ENCODE data around the gene KIF26B. TPM values are rescaled to one million over a fixed set of nuclear protein-coding genes. Genes with fewer than 3 reads are reported as not detected.

KIF26B gene
- total RNA-seq, 8 experiments from 2014 or later = 0.25 to 21.5 (median 10.2) TPM

GRCh38 chr1:245549996-245550719 lies 395.4 kb downstream of the KIF26B start:
- in situ Hi-C loops (cut with MboI; ENCODE audit: low pct_unique_long_range_greater_than_20kb in 2 of 9, low sequenced_read_pairs in 9 of 9, unreplicated experiment in 9 of 9) = no loop called here
- Histone ChIP-seq H3K27ac (no peak overlapping the region), H3K4me1 (replicated peaks in 1 of 2) (peaks cover 9 to 19% of the 10 kb centered on the region in 2 donors), H3K4me3 (no peak overlapping the region)
- WGBS, 10 experiments = 6 to 81% (median 57%) methylated on average over 2 to 18 of the region's 18 CpGs; no CpG with 5 or more reads in 1 of the 10 experiments
- ATAC-seq (replicated peaks in 6 of 8) = peak in 4 of 8 experiments; percentile 30 to 52 (median 48)

- WGBS, 10 experiments = 20 to 100% (median 88%) methylated on average over 1 of the region's 1 CpG; no CpG with 5 or more reads in 5 of the 10 experiments
- no peak overlapping the region for H3K4me3 ChIP-seq
- no peak for ATAC-seq (replicated peaks in 6 of 8)
- no peak overlapping the region for H3K27ac ChIP-seq
- in situ Hi-C loops (cut with MboI; ENCODE audit: low pct_unique_long_range_greater_than_20kb in 2 of 9, low sequenced_read_pairs in 9 of 9, unreplicated experiment in 9 of 9) = no loop called here
- peaks cover 9 to 19% of the 10 kb centered on the region in 2 donors for H3K4me1 ChIP-seq (replicated peaks in 1 of 2)
Observed at GRCh38 chr1:245550720-245551043, 395.9 kb downstream of the KIF26B start.

- no peak overlapping the region for H3K4me3 ChIP-seq
- 5 to 100% (median 99%) methylated on average over 1 to 8 of the region's 9 CpGs; no CpG with 5 or more reads in 4 of the 10 experiments for WGBS, 10 experiments
- H3K4me1 ChIP-seq (replicated peaks in 1 of 2) = peaks cover 5 to 15% of the 10 kb centered on the region in 2 donors
- H3K27ac ChIP-seq = no peak overlapping the region
- ATAC-seq (replicated peaks in 6 of 8) = no peak
- in situ Hi-C loops (cut with MboI; ENCODE audit: low pct_unique_long_range_greater_than_20kb in 2 of 9, low sequenced_read_pairs in 9 of 9, unreplicated experiment in 9 of 9) = no loop called here
Observed at GRCh38 chr1:245551536-245551935, 396.8 kb downstream of the KIF26B start.

- 40 to 100% (median 77%) methylated on average over 1 to 9 of the region's 9 CpGs; no CpG with 5 or more reads in 2 of the 10 experiments for WGBS, 10 experiments
- in situ Hi-C loops (cut with MboI; ENCODE audit: low pct_unique_long_range_greater_than_20kb in 2 of 9, low sequenced_read_pairs in 9 of 9, unreplicated experiment in 9 of 9) = no loop called here
- Histone ChIP-seq H3K27ac (no peak overlapping the region), H3K4me3 (no peak overlapping the region), H3K4me1 (replicated peaks in 1 of 2) (peaks cover 0 to 11% of the 10 kb centered on the region in 2 donors)
- no peak for ATAC-seq (replicated peaks in 6 of 8)
Observed at GRCh38 chr1:245552331-245552730, 397.5 kb downstream of the KIF26B start.

GRCh38 chr1:245556057-245556456 lies 401.3 kb downstream of the KIF26B start:
- Histone ChIP-seq H3K27ac (no peak overlapping the region), H3K4me1 (replicated peaks in 1 of 2) (peaks cover 0 to 7% of the 10 kb centered on the region in 2 donors), H3K4me3 (no peak overlapping the region)
- in situ Hi-C loops (cut with MboI; ENCODE audit: low pct_unique_long_range_greater_than_20kb in 2 of 9, low sequenced_read_pairs in 9 of 9, unreplicated experiment in 9 of 9) = no loop called here
- WGBS, 10 experiments = 80 to 100% (median 100%) methylated on average over 1 to 2 of the region's 3 CpGs; no CpG with 5 or more reads in 7 of the 10 experiments
- ATAC-seq (replicated peaks in 6 of 8) = no peak

- WGBS, 10 experiments = 0 to 100% (median 75%) methylated on average over 1 to 4 of the region's 5 CpGs
- in situ Hi-C loops (cut with MboI; ENCODE audit: low pct_unique_long_range_greater_than_20kb in 2 of 9, low sequenced_read_pairs in 9 of 9, unreplicated experiment in 9 of 9) = no loop called here
- Histone ChIP-seq H3K27ac (no peak overlapping the region), H3K4me1 (replicated peaks in 1 of 2) (peaks cover 7 to 15% of the 10 kb centered on the region in 2 donors), H3K4me3 (no peak overlapping the region)
- ATAC-seq (replicated peaks in 6 of 8) = no peak
Observed at GRCh38 chr1:245558069-245558468, 403.3 kb downstream of the KIF26B start.

GRCh38 chr1:245560316-245560859 lies 405.6 kb downstream of the KIF26B start:
- Histone ChIP-seq H3K27ac (no peak overlapping the region), H3K4me3 (no peak overlapping the region), H3K4me1 (replicated peaks in 1 of 2) (peaks cover 7 to 11% of the 10 kb centered on the region in 2 donors)
- WGBS, 10 experiments = 17 to 100% (median 85%) methylated on average over 1 to 12 of the region's 12 CpGs; no CpG with 5 or more reads in 1 of the 10 experiments
- ATAC-seq (replicated peaks in 6 of 8) = no peak
- in situ Hi-C loops (cut with MboI; ENCODE audit: low pct_unique_long_range_greater_than_20kb in 2 of 9, low sequenced_read_pairs in 9 of 9, unreplicated experiment in 9 of 9) = no loop called here

GRCh38 chr1:245561665-245562234 lies 407.0 kb downstream of the KIF26B start:
- in situ Hi-C loops (cut with MboI; ENCODE audit: low pct_unique_long_range_greater_than_20kb in 2 of 9, low sequenced_read_pairs in 9 of 9, unreplicated experiment in 9 of 9) = no loop called here
- no peak overlapping the region for H3K4me3 ChIP-seq
- 50 to 93% (median 83%) methylated on average over 1 to 10 of the region's 10 CpGs; no CpG with 5 or more reads in 4 of the 10 experiments for WGBS, 10 experiments
- H3K27ac ChIP-seq = no peak overlapping the region
- H3K4me1 ChIP-seq (replicated peaks in 1 of 2) = peaks cover 14 to 19% of the 10 kb centered on the region in 2 donors
- ATAC-seq (replicated peaks in 6 of 8) = peak in 1 of 8 experiments; percentile 54

GRCh38 chr1:245566134-245566533 lies 411.3 kb downstream of the KIF26B start:
- in situ Hi-C loops (cut with MboI; ENCODE audit: low pct_unique_long_range_greater_than_20kb in 2 of 9, low sequenced_read_pairs in 9 of 9, unreplicated experiment in 9 of 9) = no loop called here
- 50 to 100% (median 84%) methylated on average over 1 to 2 of the region's 2 CpGs; no CpG with 5 or more reads in 2 of the 10 experiments for WGBS, 10 experiments
- no peak overlapping the region for H3K27ac ChIP-seq
- no peak for ATAC-seq (replicated peaks in 6 of 8)
- peaks cover 32 to 37% of the 10 kb centered on the region in 2 donors for H3K4me1 ChIP-seq (replicated peaks in 1 of 2)
- no peak overlapping the region for H3K4me3 ChIP-seq

- H3K4me1 ChIP-seq (replicated peaks in 1 of 2) = peaks cover 35 to 39% of the 10 kb centered on the region in 2 donors
- H3K4me3 ChIP-seq = no peak overlapping the region
- 0 to 11% (median 0%) methylated on average over 1 to 6 of the region's 6 CpGs; no CpG with 5 or more reads in 3 of the 10 experiments for WGBS, 10 experiments
- peak in 5 of 8 experiments; percentile 84 to 96 (median 92) for ATAC-seq (replicated peaks in 6 of 8)
- H3K27ac ChIP-seq = peak overlapping the region; percentile 40 to 65
- in situ Hi-C loops (cut with MboI; ENCODE audit: low pct_unique_long_range_greater_than_20kb in 2 of 9, low sequenced_read_pairs in 9 of 9, unreplicated experiment in 9 of 9) = no loop called here
Observed at GRCh38 chr1:245566952-245567351, 412.2 kb downstream of the KIF26B start.

- Histone ChIP-seq H3K27ac (peak overlapping the region in 1 of 2 donors; percentile 0), H3K4me1 (replicated peaks in 1 of 2) (peaks cover 42 to 61% of the 10 kb centered on the region in 2 donors), H3K4me3 (no peak overlapping the region)
- whole genome bisulfite sequencing, 10 experiments = 10 to 73% (median 21%) methylated on average over 2 to 9 of the region's 11 CpGs; no CpG with 5 or more reads in 2 of the 10 experiments
- ATAC-seq (replicated peaks in 6 of 8) = peak in 5 of 8 experiments; percentile 15 to 55 (median 25)
- in situ Hi-C loops (cut with MboI; ENCODE audit: low pct_unique_long_range_greater_than_20kb in 2 of 9, low sequenced_read_pairs in 9 of 9, unreplicated experiment in 9 of 9) = no loop called here
Observed at GRCh38 chr1:245571815-245572294, 417.1 kb downstream of the KIF26B start.

- Histone ChIP-seq H3K4me1 (replicated peaks in 1 of 2) (peaks cover 37 to 55% of the 10 kb centered on the region in 2 donors), H3K4me3 (no peak overlapping the region), H3K27ac (no peak overlapping the region)
- no peak for ATAC-seq (replicated peaks in 6 of 8)
- in situ Hi-C loops (cut with MboI; ENCODE audit: low pct_unique_long_range_greater_than_20kb in 2 of 9, low sequenced_read_pairs in 9 of 9, unreplicated experiment in 9 of 9) = no loop called here
- 55 to 100% (median 76%) methylated on average over 1 to 7 of the region's 7 CpGs; no CpG with 5 or more reads in 1 of the 10 experiments for WGBS, 10 experiments
Observed at GRCh38 chr1:245572709-245573108, 417.9 kb downstream of the KIF26B start.

- in situ Hi-C loops (cut with MboI; ENCODE audit: low pct_unique_long_range_greater_than_20kb in 2 of 9, low sequenced_read_pairs in 9 of 9, unreplicated experiment in 9 of 9) = no loop called here
- WGBS, 10 experiments = 50 to 100% (median 81%) methylated on average over 1 to 2 of the region's 2 CpGs; no CpG with 5 or more reads in 6 of the 10 experiments
- ATAC-seq (replicated peaks in 6 of 8) = no peak
Observed at GRCh38 chr1:245575710-245576109, 420.9 kb downstream of the KIF26B start.

More at GRCh38 chr1:245575710-245576109, 420.9 kb downstream of the KIF26B start:
- no peak overlapping the region for H3K4me3 ChIP-seq
- H3K4me1 ChIP-seq (replicated peaks in 1 of 2) = peaks cover 37 to 47% of the 10 kb centered on the region in 2 donors
- H3K27ac ChIP-seq = no peak overlapping the region

Data from motor neuron (in vitro differentiated cells).